ENCODE results near the gene ISCA2.

The ISCA2 gene

DNA sequence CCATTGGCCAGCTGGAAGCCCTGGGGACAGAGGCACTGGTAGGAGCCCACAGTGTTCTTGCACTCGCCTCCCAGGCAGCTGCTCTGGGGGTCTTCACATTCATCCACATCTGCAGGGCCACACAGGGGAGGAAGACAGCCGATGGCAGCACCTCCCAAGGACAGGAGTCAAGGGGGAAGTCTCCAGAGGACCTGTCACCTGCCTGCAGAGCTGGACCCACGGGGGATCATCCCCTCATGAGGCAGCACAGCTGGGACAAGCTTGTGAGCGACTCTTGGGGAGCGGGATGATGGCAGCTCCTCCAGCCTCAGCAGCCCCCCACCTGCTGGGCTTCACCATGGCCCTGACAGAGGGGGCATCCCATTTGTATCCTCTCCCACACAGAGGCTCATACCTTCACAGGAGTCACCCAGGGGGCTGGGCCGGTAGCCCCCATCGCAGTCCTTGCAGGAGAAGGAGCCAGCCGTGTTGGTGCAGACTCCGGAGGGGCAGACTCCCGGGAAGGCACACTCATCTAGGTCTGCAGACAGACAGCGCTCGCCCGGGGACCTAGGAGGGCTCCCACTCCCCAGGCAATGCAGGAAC, 15.4 kb downstream of the ISCA2 start:
- no peak for DNase-seq

DNA sequence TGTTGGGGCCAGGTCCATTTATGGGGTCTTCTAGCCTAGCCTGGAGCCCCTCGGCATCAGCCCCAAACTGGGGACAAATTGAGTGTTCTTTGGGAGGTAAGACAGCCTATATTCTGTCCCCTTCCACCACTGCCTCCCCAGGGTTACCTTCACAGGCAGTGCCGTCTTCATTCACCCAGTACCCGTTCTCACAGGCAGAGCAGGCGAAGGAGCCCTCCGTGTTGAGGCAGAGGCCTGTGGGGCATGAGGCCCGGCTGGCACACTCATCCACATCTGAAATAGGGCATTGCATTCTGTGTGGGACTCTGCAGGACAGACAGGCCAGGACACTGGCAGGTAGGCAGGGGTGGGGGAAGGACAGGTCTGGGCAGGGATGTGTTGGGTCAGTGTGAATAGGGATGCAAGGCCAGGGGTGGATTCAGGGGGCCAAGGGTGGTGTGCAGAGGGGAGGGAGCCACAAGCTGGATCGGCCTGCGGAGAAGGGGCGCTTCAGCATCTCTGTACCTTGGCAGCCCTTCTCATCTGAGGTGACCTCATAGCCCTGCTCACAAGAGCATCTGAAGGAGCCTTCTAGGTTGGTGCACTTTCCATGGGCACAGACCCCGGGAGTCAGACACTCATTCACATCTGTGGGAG, 16.1 kb downstream of the ISCA2 start:
- DNase-seq = no peak

DNA sequence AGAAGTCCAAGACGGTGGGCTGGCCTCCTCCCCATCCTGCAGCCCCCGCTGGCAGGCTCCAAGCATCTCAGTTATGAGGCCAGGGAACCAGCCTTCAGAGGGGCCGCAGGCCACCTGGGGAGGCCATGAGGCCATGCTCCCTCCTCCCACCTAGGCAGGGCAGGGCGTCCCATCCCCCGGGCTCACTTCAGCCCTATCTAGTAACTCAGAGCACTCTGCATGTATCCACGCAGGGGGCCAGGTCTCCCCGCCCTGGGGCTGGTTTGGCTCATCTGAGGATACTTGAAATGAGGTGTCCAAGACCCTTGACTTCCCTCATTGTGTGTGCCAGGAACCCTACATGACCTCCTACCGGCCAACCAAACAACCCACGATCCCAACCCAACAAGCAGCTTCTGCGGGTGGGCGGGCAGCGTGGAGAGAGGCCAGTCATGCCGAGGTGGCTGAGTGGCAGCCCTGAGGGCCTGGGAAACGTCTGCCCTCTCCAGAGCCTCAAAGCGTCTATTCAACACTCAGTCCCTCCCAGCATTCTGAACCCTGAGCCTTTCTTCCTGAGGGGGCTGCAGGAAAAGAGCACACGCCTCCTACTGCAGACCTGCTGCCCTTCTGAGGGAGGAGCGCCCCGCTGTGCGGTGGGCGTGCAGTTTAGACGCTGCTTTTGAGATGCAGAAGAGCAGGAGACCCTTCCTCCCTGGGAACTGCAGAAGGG, 16.8 kb downstream of the ISCA2 start:
- no peak for DNase-seq

DNA sequence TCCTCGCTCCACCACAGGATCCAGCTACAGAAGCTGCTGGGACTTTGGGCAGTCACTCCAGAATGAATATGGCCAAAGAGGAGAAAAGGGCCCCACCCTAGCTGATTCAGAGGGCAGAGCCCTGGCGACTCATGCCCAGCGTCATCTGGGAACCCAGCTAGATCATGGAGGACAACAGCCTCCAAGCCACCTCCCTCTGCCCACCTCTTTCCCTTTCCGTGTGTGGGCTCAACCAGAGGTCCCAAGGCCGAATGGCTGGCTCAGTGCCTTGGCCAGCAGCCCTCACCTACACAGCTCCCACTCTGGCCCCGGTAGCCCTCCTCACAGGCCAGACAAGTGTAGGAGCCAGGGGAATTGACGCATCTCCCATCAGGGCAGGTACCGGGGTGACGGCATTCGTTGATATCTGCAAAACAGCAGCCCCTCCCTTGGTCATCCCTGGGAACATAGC, 17.4 kb downstream of the ISCA2 start:
- DNase-seq = no peak

DNA sequence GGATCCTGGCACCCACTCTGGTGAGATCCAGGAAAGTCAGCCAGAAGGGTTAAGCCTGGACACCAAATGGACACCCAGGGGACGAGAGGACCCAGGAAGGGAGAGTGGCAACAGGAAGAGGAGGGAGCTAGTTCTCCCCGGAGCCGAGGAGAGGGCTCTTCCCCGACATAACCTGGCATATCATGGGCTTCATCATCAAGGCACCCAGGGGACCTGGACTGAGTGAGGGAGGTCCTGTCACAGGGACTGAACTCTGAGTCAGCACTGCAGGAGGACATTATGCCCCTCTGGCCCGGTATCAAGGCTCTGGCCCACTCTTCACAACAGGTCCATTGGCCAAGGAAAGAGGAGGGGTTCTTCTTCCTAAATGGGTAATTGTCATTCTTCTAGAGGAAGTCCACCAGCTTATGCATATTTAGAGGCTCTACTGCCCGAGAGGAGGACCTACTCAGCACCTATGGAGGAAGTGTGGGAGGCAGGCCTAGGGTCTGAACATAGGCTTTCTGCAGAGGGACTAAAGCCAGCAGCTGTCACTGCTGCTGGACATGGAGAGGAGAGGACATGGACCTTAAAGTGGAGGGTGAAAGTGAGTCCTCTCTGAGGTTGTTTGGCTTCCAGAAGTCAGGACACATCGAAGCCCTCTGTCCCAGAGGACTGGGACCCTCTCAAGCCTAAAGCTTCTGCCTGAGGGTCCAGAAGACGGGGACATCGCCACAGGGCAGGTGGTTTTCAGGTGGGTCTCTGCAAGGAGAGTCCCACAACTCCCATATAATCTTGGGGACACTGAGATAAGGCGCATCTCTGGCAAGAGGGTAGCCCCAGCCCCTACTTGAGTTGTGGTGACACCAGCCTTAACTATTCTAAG, 18.6 kb downstream of the ISCA2 start:
- no peak for DNase-seq

DNA sequence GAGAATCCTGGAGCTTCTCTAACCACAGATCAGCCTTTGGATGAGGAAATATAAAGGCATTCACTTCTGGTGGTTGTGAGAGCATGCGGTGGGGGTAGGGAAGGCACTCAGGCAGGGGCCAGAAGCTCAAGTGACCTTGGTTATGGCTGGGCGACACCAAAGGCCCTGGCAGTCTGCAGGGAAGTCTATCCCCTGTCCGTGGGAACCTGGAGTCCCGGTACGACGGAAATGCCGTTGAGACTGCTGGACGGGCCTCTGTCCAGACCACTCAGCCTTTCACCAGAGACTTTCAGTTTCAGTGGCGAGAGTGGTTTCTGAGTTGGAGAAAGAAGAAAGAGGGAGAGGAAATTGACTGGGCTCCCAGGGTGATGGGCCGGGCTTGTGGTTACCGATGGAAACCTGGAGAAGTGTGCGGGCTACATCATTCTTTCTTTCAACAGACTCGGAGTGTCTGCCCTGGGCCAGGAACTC, 20.9 kb downstream of the ISCA2 start:
- no peak for DNase-seq

DNA sequence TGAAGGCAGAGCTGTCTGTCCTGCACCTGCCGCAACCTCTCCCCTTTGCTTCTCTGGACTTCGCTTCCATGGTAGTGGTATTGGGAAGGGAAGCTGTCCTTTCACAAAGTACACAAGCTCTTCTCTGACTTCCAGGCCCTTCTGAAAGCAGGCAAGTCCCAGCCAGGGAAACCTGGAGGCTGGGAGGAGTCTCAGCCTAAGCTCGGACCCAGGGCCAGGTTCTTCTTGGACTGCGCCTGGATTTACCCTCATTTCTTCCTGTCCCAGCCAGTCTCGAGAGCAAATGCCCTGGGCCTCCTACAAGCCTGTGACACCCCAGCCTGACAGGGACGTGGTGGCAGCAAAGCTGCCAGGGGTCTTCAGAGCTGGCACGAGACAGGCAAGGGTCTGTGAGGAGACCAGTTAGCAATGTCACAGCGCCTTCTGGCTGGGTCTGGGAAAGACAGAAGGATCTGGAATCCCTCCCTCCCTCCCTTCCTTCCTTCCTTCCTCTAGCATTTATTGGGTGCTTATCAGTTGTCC, 22.4 kb downstream of the ISCA2 start:
- no peak for DNase-seq

DNA sequence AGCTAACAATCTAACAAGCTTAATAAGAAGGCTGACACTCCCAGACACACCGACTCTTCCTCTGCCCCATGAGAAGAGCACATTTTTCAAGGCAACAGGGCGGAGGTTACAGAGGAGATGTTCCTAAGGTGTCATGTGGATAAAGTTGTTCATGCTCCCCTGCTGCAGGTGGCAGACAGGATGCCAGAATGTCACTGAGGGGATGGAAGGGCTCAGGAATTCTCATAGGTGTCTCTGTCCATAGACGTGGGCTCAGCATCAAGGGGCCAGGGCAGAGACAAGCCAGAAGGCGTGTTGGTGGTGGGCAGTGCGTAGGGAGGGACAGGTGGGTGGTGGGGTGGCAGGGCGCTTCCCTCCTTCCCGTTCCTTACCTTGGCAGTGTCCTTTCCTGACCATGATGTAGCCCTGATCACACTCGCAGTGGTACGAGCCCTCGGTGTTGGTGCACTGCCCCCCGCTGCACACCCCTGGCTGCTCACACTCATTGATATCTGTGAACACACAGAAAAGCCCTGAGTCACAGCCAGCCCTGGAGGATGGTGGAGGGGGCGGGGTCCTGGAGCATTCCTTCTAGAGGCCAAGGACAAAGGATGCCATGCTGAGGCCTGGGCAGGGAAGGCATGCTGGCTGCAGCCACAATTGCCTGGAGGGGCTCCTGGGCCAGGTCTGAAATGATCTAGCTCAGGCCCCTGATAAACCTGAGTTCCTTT, 23.0 kb downstream of the ISCA2 start:
- DNase-seq = no peak

DNA sequence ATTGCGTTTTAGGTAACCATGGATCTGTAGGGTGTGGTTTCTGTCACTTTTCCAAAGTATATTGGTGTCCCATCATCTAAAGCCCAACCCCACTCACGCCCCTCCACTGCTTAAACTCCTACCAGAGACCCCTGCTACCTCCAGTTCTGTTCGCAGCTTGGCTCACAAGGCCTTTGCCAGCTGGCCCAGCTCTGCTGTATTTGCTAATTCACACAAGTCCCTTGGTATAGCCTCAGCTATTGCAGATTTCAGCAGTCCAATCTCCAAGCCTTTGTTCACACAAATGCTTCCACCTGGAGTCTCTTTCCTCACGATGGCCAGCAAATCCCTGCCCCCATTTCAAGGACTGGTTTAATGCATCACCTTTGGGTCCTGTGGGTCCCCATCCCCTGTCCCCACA, 24.2 kb downstream of the ISCA2 start:
- no peak for DNase-seq

DNA sequence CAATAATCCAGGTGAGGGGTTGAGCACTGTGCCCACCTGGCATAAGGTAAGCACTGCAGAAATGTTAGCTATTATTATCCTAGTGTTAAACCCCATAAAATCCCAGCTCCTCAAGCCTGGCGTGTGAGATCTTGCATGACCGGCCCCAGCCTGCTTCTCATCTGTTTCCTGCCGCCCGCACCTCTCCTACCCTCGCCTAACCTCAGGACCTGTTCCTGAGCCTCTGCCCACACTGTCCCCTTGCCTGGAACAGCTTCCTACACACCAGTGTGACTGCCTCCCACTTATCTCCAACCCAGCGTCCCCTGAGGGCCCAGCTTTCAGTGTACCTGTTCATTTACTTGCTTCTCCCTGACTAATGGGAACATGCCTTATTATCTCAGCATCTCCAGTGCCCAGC, 24.7 kb downstream of the ISCA2 start:
- no peak for DNase-seq

DNA sequence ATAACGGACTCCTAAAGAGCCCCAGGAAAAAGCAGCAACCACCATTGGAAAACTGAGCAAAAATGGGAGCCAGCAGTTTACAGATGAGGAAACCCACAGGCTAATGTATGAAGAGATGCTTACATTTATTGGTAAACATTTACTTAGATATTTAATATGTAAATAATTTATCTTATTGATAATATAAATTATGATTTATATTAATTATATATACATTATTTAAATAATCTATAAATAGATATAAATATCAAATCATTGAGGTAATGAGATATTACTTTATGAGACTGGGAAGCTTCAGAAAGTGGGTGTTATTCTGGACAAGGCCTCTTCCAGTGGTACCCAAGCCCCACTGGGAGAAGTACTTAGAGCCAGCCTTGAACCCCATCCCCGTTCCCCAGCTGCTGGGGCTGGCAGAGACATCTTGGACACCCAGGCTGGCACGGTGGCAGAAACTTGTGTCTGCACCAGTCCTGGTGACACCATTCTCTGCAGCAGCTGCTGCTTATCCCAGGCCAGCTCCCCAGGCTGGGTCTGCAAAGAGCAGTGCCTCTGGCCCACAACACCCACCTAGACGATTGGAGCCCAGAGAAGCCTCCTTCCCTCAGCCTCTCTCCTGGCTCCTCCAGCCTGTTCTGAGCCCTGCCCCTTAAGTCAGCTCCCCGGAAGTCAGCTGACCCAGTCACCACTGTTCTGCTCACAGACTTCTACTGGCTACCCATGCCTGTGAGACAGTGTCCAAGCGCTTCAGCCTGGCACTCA, 25.9 kb downstream of the ISCA2 start:
- no peak for DNase-seq

DNA sequence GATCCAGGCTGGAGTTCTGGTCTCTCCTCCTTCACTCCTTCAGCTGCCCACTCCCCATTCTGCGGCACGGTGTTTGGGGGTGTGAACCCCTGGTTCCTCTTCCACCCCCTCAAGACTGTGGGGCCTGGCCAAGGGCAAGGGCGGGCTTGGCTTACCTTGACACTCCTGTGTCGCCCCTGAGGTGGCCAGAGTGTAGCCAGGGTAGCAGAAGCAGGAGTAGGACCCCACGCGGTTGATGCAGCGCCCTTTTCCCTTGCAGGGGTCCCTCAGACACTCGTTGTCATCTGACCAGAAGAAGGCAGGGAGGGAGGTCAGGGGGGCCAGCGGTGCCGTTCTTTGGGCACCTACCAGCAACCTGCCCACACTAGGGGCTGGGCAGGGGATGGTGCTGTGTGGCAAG, 28.2 kb downstream of the ISCA2 start:
- no peak for DNase-seq

DNA sequence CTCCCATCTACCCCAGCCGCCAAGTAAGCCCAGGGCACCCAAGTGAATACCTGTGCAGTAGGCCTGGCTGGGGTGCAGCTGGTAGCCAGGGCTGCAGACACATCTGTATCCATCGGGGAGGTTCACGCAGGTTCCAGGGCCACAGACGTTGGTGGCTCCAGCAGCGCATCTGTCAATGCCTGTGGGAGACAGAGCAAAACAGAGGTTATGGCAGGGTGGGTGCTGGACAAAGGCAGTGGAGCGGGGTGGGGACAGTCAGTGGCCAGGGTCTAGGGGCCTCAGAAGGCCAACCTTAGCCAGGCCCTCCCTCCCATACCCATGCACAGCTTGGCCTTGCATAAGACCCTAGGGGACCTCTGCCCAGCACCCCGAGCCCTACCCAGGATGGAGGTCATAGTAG, 29.2 kb downstream of the ISCA2 start:
- no peak for DNase-seq

DNA sequence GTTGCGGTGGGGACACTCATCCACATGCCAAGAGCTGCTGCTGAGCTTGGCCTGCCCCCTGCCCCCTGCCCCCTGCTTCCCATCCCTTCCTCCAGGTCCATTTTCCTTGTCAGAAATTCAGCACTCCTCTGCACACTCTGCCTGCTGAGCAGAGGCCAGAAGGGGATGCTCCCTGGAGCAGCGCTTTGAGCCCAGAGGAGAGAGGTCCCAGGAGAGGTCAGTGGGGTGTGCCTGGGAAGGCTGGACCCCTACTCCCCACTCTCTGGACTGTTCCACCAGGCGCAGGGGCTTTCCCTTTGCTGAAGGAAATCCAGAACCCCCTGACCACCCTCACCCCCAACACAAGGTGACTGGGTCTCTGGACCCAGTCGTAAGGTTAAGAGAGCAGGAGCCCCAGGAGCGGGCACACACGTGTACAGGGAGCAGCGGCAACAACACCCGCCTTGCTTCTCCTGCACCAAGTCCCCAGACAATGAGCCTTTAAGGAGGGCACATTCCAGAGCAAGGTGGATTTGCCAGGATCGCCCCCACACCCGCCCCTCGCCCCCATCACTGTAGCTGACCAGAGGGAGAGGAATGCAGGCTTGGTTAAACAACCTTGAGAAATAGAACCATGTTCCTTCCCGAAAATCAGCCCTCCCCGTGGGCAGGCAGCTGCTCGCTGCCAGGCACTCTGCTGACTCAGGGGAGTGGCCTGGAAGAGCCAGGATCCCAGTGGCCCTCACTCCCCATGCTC, 30.7 kb downstream of the ISCA2 start:
- no peak for DNase-seq

DNA sequence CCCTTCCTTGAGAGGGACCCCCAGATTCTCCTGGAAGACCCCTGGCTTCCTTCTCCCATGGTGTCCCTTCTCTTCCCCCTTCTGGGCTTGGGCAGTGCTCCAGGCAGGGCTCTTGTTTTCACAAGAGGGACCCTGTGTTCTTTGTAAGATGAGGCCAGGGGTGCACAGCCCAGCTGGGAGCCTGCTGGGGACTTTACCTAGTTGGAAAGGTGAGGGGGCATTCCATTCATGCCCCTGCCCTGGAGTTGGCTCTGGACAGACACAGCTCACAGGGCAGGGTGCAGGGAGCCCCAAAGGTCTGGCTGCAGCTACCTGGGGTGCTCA, 31.2 kb downstream of the ISCA2 start:
- DNase-seq = no peak

DNA sequence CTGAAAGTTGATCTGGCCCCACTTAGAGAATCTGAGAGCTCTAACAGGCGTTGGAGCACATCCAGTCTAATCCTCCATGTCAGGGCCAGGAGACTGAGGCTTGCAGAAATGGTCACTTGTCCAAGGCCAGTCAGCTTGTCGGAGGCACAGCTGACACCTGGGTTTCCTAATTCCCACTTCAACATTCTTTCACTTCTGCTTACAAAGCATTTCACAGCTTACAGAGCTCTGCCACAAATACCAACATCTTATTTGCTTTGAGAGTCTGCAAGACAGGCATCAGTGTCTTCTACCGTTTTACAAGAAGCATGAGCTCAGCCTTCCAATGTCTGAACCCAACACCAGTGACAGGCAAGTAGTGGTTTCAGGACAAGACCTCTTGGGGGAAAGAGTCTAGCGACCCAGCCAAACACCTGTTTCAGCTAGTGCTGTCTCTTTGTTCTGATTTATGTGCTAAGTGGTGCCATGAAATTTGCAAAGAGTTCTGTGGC, 31.8 kb downstream of the ISCA2 start:
- DNase-seq = no peak

DNA sequence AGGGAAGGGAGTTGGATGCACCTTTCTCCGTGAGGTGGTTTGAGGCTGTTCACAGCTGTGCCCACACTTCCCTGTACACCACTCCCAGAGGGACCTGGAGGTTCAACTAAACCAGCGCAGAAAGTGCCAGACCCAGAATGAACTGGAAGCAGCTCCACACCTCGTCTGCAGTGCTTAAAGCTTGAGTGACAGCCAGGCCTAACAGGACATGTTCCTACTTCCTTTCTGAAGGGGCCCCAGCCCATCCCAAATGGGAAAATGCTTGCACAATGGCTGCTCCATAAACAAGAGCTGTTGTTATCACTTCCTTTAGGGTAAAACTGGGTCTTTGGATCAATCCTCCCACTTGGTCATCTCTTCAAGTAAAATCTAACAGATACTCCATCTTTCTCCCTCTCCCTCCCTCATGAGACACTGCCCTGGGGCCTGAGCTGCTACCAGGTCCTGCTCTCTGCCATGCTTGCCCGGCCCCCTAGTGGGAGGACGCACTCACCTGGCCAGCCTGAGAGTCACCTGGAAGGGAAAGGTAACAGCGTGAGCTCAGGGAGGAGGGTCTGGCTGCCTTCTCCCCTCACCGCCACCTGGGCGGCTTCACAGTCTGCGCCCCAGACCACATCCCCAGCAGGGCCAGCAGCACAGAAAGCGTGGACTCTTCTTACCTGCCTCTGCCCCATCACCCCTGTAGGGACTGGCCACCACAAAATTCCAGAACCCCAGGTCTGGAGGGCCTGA, 33.5 kb downstream of the ISCA2 start:
- no peak for DNase-seq

DNA sequence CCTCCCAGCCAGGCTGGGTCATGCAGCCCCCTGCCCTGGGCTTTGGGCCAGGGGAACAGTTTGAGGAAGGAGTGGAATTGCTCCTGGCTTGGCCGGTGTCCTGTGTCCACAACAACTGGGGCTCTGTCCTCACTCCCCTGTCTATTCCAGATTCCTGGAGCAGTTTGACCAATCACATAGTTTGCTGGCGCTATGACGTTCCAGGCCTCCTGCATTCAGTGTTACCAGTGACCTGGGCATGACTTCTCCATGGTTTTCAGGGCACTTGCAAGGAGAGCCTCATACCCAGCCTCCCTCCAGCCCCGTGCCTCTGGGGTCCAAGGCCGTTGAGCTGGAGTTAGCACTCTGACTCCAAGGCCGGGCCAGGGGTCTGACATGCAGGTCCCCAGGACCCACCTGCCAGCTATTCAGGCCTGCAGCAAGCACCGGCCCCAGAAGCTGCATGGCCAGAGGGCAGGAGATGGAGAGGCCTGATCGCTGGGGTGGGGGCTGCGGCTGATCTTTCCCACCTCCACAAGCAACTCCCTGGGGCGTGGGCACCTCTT, 34.2 kb downstream of the ISCA2 start:
- no peak for DNase-seq

DNA sequence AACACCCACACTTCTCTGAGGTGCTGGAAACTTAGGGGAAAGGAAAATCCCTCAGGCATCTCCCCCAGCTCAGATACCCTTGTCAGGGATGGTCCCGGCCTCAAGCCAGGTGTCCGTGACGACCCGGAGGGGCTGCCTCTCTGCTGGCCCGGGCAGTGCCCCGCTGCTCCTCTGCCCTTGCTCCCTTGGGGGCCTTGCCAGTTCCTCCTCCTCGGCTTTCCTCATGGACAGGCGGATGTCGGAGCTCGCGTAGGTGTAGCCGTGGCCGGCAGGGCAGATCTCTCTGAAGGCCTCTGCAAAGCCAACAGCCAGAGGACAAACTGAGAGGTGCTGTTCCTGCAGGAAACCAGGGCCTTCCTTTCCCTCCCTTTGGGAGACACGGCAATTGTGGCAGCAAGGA, 34.8 kb downstream of the ISCA2 start:
- no peak for DNase-seq

DNA sequence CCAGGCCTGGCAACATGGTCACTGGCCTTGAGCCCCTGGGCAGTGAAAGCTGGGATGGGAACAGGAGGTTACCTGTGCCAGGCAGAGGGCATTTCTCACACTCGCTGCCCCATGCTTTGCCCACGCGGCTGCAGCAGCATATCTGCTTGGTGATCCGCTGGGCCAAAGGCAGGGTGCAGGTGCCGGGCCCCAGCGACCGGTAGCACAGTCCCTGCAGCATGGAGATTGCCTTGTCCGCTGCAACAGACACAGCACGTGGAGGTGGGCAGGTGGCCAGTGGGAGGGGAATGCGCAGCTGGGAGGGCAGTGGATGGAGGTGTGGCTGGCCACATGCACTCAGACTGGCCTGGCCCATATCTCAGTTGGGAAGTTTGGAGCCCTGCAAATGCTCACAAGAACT, 35.3 kb downstream of the ISCA2 start:
- DNase-seq = no peak

Measured in GOT3 (cell line).